Measurements from ENCODE around the gene CFDP1. TPM values are rescaled to one million over a fixed set of nuclear protein-coding genes. Genes with fewer than 3 reads are reported as not detected.

Gene CFDP1
- total RNA-seq, 1 experiment from 2014 or later = 64.1 TPM

DNA sequence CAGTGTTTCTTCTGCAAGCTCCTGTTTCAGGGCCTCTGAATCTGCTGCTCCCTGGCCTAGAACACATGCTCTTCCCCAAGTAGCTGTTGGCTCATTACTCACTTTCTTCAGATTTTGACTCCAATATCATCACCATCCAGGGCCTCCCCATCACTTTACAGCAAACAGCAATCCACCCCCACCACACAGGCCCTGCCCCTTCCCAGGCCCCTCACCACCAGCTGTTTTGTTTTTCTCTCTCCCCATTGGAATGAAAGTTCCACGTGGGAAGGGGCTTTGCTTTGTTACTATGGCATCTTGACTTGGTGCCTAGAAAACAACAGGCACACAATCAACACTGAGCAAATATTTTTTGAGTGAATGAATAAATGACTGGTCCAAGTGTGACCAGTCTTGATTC, 27.1 kb upstream of the CFDP1 start:
- CTCF ChIA-PET = interaction anchor here (1.1 kb wide), 1 partner anchor 57 kb away, joined by 4 read pairs; no protein-coding TSS in a partner anchor
- Mint-ChIP-seq H3K27ac (ENCODE audit: unreplicated experiment) (peak overlapping the region; percentile 39), H3K4me3 (ENCODE audit: low read depth, unreplicated experiment) (peak overlapping the region; percentile 93), H3K36me3 (ENCODE audit: insufficient read depth, unreplicated experiment) (peaks cover 36% of the 10 kb centered on the region), H3K4me1 (ENCODE audit: low read depth, unreplicated experiment) (peaks cover 52% of the 10 kb centered on the region), H3K27me3 (ENCODE audit: unreplicated experiment) (no peaks in the 10 kb centered on the region), H3K9me3 (ENCODE audit: low read depth, unreplicated experiment) (no peaks in the 10 kb centered on the region)
- TF ChIP-seq, protein P1, sequence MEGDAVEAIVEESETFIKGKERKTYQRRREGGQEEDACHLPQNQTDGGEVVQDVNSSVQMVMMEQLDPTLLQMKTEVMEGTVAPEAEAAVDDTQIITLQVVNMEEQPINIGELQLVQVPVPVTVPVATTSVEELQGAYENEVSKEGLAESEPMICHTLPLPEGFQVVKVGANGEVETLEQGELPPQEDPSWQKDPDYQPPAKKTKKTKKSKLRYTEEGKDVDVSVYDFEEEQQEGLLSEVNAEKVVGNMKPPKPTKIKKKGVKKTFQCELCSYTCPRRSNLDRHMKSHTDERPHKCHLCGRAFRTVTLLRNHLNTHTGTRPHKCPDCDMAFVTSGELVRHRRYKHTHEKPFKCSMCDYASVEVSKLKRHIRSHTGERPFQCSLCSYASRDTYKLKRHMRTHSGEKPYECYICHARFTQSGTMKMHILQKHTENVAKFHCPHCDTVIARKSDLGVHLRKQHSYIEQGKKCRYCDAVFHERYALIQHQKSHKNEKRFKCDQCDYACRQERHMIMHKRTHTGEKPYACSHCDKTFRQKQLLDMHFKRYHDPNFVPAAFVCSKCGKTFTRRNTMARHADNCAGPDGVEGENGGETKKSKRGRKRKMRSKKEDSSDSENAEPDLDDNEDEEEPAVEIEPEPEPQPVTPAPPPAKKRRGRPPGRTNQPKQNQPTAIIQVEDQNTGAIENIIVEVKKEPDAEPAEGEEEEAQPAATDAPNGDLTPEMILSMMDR (IDR thresholded peaks at IDR 0.05; ENCODE audit: unreplicated experiment) = no peak
- no TSS peak for BruUV-seq (replicated peaks)
- intact Hi-C loops (cut with micrococcal nuclease; ENCODE audit: unreplicated experiment) = loop anchor here (5.0 kb wide), 2 partner anchors 162 to 263 kb away; partner anchors contain the start of gene ADAT1
- no peak for DNase-seq

DNA sequence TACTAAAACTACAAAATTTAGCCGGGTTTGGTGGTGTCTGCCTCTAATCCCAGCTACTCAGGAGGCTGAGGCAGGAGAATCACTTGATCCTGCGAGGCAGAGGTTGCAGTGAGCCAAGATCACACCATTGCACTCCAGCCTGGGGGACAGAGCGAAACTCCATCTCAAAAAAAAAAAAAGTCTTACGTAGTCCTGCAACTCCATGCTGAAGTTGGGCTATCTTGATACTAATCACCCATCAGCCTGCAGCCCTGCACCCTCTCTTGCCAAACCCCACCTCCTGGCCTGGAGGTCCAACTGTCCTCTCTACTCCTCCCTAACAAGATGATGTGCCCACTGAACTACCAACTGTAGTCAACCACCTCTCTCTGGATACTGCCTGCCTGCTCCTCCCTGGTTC, 26.4 kb upstream of the CFDP1 start:
- intact Hi-C loops (cut with micrococcal nuclease; ENCODE audit: unreplicated experiment) = loop anchor here (5.0 kb wide), 2 partner anchors 163 to 262 kb away; partner anchors contain the start of gene ADAT1
- no TSS peak for BruUV-seq (replicated peaks)
- Mint-ChIP-seq H3K27ac (ENCODE audit: unreplicated experiment) (peak overlapping the region; percentile 39), H3K4me1 (ENCODE audit: low read depth, unreplicated experiment) (peaks cover 46% of the 10 kb centered on the region), H3K36me3 (ENCODE audit: insufficient read depth, unreplicated experiment) (peaks cover 33% of the 10 kb centered on the region), H3K9me3 (ENCODE audit: low read depth, unreplicated experiment) (no peaks in the 10 kb centered on the region), H3K27me3 (ENCODE audit: unreplicated experiment) (no peaks in the 10 kb centered on the region), H3K4me3 (ENCODE audit: low read depth, unreplicated experiment) (no peak overlapping the region)
- DNase-seq = no peak
- CTCF ChIA-PET = no interaction called here
- TF ChIP-seq, protein P1 (IDR thresholded peaks at IDR 0.05; ENCODE audit: unreplicated experiment) = no peak

DNA sequence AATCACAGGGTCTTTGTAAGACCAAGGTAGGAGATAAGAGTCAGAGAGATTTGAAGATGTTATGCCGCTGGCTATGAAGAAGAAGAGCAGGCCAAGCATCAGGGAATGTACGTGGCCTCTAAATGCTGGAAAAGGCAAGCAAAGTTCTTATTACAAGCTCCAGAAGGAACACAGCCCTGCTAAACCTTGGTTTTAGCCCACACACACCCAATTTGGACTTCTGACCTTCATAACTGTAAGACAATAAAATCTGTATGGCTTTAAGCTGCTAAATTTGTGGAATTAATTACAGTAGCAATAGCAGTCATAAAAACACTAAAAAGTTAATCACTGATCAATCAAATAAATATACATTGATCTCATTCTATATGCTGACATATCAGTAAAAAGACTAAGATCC, 25.1 kb upstream of the CFDP1 start:
- H3K9me3 Mint-ChIP-seq (ENCODE audit: low read depth, unreplicated experiment) = no peaks in the 10 kb centered on the region
- TF ChIP-seq, protein P1 (IDR thresholded peaks at IDR 0.05; ENCODE audit: unreplicated experiment) = no peak
- no peak overlapping the region for H3K4me3 Mint-ChIP-seq (ENCODE audit: low read depth, unreplicated experiment)
- intact Hi-C loops (cut with micrococcal nuclease; ENCODE audit: unreplicated experiment) = no loop called here
- CTCF ChIA-PET = no interaction called here
- BruUV-seq (replicated peaks) = no TSS peak
- no peak for DNase-seq
- peaks cover 44% of the 10 kb centered on the region for H3K4me1 Mint-ChIP-seq (ENCODE audit: low read depth, unreplicated experiment)
- no peaks in the 10 kb centered on the region for H3K27me3 Mint-ChIP-seq (ENCODE audit: unreplicated experiment)
- no peak overlapping the region for H3K27ac Mint-ChIP-seq (ENCODE audit: unreplicated experiment)
- peaks cover 20% of the 10 kb centered on the region for H3K36me3 Mint-ChIP-seq (ENCODE audit: insufficient read depth, unreplicated experiment)

DNA sequence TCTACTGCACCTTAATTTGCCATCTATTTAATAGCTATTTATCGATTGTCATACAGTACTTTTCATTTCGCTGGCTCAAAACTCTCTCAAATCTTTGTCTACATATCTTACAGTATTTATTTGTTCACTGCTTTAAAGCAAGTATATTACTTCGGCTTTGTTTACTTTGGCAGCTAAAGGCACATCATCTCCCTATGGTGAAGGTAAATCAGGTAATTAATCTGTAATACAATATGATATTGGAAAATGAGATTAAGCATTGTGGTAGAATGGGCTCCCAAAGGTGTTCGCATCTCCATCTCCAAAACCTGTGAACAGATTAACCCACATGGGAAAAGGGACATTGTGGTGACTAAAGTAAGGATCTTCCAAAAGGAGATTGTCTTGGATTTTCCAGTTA, 24.7 kb upstream of the CFDP1 start:
- intact Hi-C loops (cut with micrococcal nuclease; ENCODE audit: unreplicated experiment) = no loop called here
- no peak overlapping the region for H3K4me3 Mint-ChIP-seq (ENCODE audit: low read depth, unreplicated experiment)
- TF ChIP-seq, protein P1 (IDR thresholded peaks at IDR 0.05; ENCODE audit: unreplicated experiment) = no peak
- peaks cover 16% of the 10 kb centered on the region for H3K36me3 Mint-ChIP-seq (ENCODE audit: insufficient read depth, unreplicated experiment)
- no peaks in the 10 kb centered on the region for H3K27me3 Mint-ChIP-seq (ENCODE audit: unreplicated experiment)
- CTCF ChIA-PET = no interaction called here
- DNase-seq = no peak
- H3K9me3 Mint-ChIP-seq (ENCODE audit: low read depth, unreplicated experiment) = no peaks in the 10 kb centered on the region
- no peak overlapping the region for H3K27ac Mint-ChIP-seq (ENCODE audit: unreplicated experiment)
- no TSS peak for BruUV-seq (replicated peaks)
- H3K4me1 Mint-ChIP-seq (ENCODE audit: low read depth, unreplicated experiment) = peaks cover 41% of the 10 kb centered on the region

Measured in Calu3 (cell line).